IPS-20b (cell line): Measurements from ENCODE around the gene B3GNT7.
"Not testable (repeated sequence)": the region's sequence is repeated elsewhere in the genome, so short reads cannot be mapped to it uniquely, and the experiment has no call there.

Source experiments
- H3K27ac ChIP-seq: one replicate; pipeline ENCODE4 v1.5.1; 2013; ENCODE audit warnings: low read length
- H3K27me3 ChIP-seq: 2 replicates; pipeline ENCODE4 v1.6.1; 2013; ENCODE audit warnings: mild to moderate bottlenecking, low read length, inconsistent platforms; ENCODE audit not compliant: insufficient read depth
- H3K36me3 ChIP-seq: 2 replicates; pipeline ENCODE4 v1.6.1; 2013; ENCODE audit warnings: low read depth, mild to moderate bottlenecking, inconsistent platforms, low read length, moderate library complexity; ENCODE audit not compliant: insufficient read depth
- H3K4me1 ChIP-seq: 2 replicates; pipeline ENCODE4 v1.6.1; 2013; ENCODE audit warnings: mild to moderate bottlenecking, control low read depth, inconsistent platforms, low read length, moderate library complexity; ENCODE audit not compliant: insufficient read depth
- H3K4me3 ChIP-seq: 2 replicates; pipeline ENCODE4 v1.5.1; 2013; ENCODE audit warnings: mild to moderate bottlenecking, low read length, inconsistent platforms
- H3K9ac ChIP-seq: 2 replicates; pipeline ENCODE4 v1.6.1; 2013; ENCODE audit warnings: low read depth, mild to moderate bottlenecking, inconsistent platforms, low read length, moderate library complexity
- H3K9me3 ChIP-seq: 2 replicates; pipeline ENCODE4 v1.6.1; 2013; ENCODE audit warnings: mild to moderate bottlenecking, low read depth, low read length, inconsistent platforms; ENCODE audit not compliant: insufficient read depth

The B3GNT7 gene

GRCh38 chr2:231397928-231398294 is 2.4 kb downstream of the B3GNT7 start:
- Histone ChIP-seq H3K9me3 (no peaks in the 10 kb centered on the region), H3K27ac (no peak overlapping the region), H3K36me3 (peaks cover 18% of the 10 kb centered on the region), H3K27me3 (peaks cover 13% of the 10 kb centered on the region), H3K4me1 (peaks cover 18% of the 10 kb centered on the region; the same call in 1 of the 2 replicates), H3K4me3 (no peak overlapping the region), H3K9ac (no peak overlapping the region)

GRCh38 chr2:231398585-231398984 is 3.1 kb downstream of the B3GNT7 start:
- Histone ChIP-seq H3K27me3 (peaks cover 13% of the 10 kb centered on the region), H3K4me1 (peaks cover 14% of the 10 kb centered on the region; the same call in 1 of the 2 replicates), H3K9me3 (no peaks in the 10 kb centered on the region), H3K27ac (no peak overlapping the region), H3K4me3 (no peak overlapping the region), H3K36me3 (peaks cover 18% of the 10 kb centered on the region), H3K9ac (no peak overlapping the region)

- Histone ChIP-seq H3K9me3 (no peaks in the 10 kb centered on the region), H3K27ac (no peak overlapping the region), H3K4me1 (peaks cover 9% of the 10 kb centered on the region; the same call in 1 of the 2 replicates), H3K36me3 (peaks cover 18% of the 10 kb centered on the region), H3K27me3 (peaks cover 13% of the 10 kb centered on the region), H3K9ac (no peak overlapping the region), H3K4me3 (no peak overlapping the region)
Observed at GRCh38 chr2:231399046-231399852, 3.7 kb downstream of the B3GNT7 start.

GRCh38 chr2:231399853-231400680 is 4.6 kb downstream of the B3GNT7 start:
- Histone ChIP-seq H3K27ac (no peak overlapping the region), H3K27me3 (peaks cover 10% of the 10 kb centered on the region)

GRCh38 chr2:231400681-231401080 is 5.2 kb downstream of the B3GNT7 start:
- H3K9ac ChIP-seq, H3K27ac ChIP-seq, H3K4me1 ChIP-seq, H3K4me3 ChIP-seq, H3K9me3 ChIP-seq, H3K27me3 ChIP-seq: not testable (repeated sequence)
- H3K36me3 ChIP-seq: peaks cover 18% of the 10 kb centered on the region

More at GRCh38 chr2:231399853-231400680, 4.6 kb downstream of the B3GNT7 start:
- Histone ChIP-seq H3K4me3 (no peak overlapping the region), H3K36me3 (peaks cover 18% of the 10 kb centered on the region), H3K4me1 (peaks cover 7% of the 10 kb centered on the region; the same call in 1 of the 2 replicates), H3K9ac (no peak overlapping the region), H3K9me3 (no peaks in the 10 kb centered on the region)

DNA sequence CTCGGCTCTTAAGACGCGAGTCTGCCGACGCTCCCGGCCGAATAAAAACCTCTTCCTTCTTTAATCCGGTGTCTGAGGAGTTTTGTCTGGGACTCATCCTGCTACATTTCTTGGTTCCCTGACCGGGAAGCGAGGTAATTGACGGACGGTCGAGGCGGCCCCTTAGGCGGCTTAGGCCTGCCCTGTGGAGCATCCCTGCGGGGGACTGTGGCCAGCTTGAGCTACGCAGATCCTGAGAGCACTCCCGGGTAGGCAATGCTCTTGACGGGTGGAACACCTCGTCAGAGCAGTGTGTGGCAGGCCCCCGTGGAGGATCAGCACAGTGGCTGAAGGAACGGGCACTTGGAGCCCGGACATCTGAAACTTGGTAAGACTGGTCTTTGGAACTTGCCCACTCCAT is 5.6 kb downstream of the B3GNT7 start:
- H3K36me3 ChIP-seq: peaks cover 18% of the 10 kb centered on the region
- H3K9ac ChIP-seq, H3K4me1 ChIP-seq, H3K9me3 ChIP-seq, H3K27me3 ChIP-seq, H3K4me3 ChIP-seq, H3K27ac ChIP-seq: not testable (repeated sequence)

DNA sequence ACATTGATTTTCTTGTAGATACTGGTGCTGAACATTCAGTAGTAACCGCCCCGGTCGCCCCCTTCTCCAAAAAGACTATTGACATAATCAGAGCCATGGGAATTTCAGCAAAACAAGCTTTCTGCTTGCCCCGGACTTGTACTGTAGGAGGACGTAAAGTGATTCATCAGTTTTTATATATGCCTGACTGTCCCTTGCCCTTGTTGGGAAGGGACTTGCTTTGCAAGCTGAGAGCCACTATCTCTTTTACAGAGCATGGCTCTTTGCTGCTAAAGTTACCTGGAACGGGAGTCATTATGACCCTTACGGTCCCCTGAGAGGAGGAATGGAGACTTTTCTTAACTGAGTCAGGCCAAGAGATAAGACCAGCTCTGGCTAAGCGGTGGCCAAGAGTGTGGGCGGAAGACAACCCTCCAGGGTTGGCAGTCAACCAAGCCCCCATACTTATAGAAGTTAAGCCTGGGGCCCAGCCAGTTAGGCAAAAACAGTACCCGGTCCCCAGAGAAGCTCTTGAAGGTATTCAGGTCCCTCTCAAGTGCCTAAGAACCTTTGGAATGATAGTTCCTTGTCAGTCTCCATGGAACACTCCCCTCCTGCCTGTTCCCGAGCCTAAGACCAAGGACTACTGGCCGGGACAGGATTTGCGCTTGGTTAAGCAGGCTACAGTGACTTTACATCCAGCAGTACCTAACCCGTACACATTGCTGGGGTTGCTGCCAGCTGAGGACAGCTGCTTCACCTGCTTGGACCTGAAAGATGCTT is 8.1 kb downstream of the B3GNT7 start:
- H3K9ac ChIP-seq, H3K27ac ChIP-seq, H3K27me3 ChIP-seq: not testable (repeated sequence)

DNA sequence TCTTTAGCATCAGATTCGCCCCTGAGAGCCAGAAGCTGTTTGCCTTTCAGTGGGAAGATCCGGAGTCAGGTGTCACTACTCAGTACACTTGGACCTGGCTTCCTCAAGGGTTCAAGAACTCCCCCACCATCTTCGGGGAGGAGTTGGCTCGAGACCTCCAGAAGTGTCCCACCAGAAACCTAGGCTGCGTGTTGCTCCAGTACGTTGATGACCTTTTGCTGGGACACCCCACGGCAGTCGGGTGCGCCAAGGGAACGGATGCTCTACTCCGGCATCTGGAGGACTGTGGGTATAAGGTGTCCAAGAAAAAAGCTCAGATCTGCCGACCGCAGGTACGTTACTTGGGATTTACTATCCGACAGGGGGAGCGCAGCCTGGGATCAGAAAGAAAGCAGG is 8.7 kb downstream of the B3GNT7 start:
- not testable (repeated sequence) for H3K9me3 ChIP-seq, H3K4me1 ChIP-seq, H3K36me3 ChIP-seq, H3K27ac ChIP-seq, H3K9ac ChIP-seq, H3K4me3 ChIP-seq, H3K27me3 ChIP-seq

More for the DNA sequence above, 8.1 kb downstream of the B3GNT7 start:
- not testable (repeated sequence) for H3K9me3 ChIP-seq, H3K36me3 ChIP-seq, H3K4me3 ChIP-seq, H3K4me1 ChIP-seq

GRCh38 chr2:231405601-231406367 is 10.3 kb downstream of the B3GNT7 start:
- H3K4me3 ChIP-seq, H3K36me3 ChIP-seq, H3K27me3 ChIP-seq, H3K4me1 ChIP-seq, H3K9ac ChIP-seq: not testable (repeated sequence)
- H3K27ac ChIP-seq: peak overlapping the region; percentile 48
- H3K9me3 ChIP-seq: peaks cover 12% of the 10 kb centered on the region; the same call in 1 of the 2 replicates

DNA sequence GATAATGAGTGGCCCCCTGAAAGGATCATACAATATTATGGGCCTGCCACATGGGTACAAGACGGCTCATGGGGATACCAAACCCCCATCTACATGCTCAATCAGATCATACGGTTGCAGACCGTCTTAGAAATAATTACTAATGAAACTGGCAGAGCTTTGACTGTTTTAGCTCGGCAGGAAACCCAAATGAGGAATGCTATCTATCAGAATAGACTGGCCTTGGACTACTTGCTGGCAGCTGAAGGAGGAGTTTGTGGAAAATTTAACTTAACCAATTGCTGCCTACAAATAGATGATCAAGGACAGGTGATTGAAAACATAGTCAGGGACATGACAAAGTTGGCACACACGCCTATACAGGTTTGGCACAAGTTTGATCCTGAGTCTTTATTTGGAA is 12.2 kb downstream of the B3GNT7 start:
- not testable (repeated sequence) for H3K27ac ChIP-seq, H3K9ac ChIP-seq, H3K36me3 ChIP-seq, H3K27me3 ChIP-seq, H3K4me3 ChIP-seq
- H3K4me1 ChIP-seq: peaks cover 12% of the 10 kb centered on the region
- H3K9me3 ChIP-seq: peaks cover 12% of the 10 kb centered on the region; the same call in 1 of the 2 replicates

DNA sequence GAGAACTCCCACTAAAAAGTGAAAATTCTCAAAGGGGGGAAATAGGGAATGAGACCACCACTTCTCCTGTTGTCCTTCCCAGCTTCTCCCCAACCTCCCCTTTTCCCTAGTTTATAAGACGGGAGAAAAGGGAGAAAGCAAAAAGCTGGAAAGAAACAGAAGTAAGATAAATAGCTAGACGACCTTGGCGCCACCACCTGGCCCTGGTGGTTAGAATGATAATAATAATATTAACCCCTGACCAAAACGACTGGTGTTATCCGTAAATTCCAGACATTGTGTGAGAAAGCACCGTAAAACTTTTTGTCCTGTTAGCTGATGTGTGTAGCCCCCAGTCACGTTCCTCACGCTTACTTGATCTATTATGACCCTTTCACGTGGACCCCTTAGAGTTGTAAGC is 12.8 kb downstream of the B3GNT7 start:
- Histone ChIP-seq H3K4me1 (peaks cover 16% of the 10 kb centered on the region), H3K9me3 (peaks cover 12% of the 10 kb centered on the region; the same call in 1 of the 2 replicates)
- not testable (repeated sequence) for H3K27me3 ChIP-seq, H3K4me3 ChIP-seq, H3K27ac ChIP-seq, H3K9ac ChIP-seq, H3K36me3 ChIP-seq
